ENCODE measurements around the gene GIMAP7.

DNA sequence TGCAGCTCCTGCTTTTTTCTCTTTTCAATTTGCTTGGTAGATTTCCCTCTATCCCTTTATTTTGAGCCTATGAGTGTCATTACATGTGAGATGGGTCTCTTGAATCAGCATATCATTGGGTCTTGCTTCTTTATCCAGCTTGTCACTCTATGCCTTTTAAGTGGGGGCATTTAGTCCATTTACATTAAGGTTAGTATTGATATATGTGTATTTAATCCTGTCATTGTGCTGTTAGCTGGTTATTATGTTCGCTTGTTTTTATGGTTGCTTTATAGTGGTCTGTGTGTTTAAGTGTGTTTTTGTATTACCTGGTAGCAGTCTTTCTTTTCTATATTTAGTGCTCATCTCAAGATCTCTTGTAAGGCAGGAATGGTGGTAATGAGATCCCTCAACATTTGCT lies 17.0 kb downstream of the GIMAP7 start:
- no peak for TF ChIP-seq POLR2A (IDR thresholded peaks at IDR 0.05)
- TF ChIP-seq, protein P1, sequence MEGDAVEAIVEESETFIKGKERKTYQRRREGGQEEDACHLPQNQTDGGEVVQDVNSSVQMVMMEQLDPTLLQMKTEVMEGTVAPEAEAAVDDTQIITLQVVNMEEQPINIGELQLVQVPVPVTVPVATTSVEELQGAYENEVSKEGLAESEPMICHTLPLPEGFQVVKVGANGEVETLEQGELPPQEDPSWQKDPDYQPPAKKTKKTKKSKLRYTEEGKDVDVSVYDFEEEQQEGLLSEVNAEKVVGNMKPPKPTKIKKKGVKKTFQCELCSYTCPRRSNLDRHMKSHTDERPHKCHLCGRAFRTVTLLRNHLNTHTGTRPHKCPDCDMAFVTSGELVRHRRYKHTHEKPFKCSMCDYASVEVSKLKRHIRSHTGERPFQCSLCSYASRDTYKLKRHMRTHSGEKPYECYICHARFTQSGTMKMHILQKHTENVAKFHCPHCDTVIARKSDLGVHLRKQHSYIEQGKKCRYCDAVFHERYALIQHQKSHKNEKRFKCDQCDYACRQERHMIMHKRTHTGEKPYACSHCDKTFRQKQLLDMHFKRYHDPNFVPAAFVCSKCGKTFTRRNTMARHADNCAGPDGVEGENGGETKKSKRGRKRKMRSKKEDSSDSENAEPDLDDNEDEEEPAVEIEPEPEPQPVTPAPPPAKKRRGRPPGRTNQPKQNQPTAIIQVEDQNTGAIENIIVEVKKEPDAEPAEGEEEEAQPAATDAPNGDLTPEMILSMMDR (IDR thresholded peaks at IDR 0.05) = no peak
